Epithelial cell of proximal tubule (primary cell): Measurements from ENCODE around the gene CEP72. TPM values are rescaled to one million over a fixed set of nuclear protein-coding genes. Genes with fewer than 3 reads are reported as not detected.
A peak's percentile ranks its signal among the peaks of the same experiment; 100 is the strongest.

Experiments used
- DNase-seq: peaks from one replicate; pipeline ENCODE4 v3.0.0-alpha.2; 2011; ENCODE audit warnings: low read depth
- H3K4me3 ChIP-seq: 2 replicates; pipeline ENCODE4 v1.5.1; 2011; ENCODE audit warnings: low read depth, mild to moderate bottlenecking, low read length
- total RNA-seq: library from RNA; depleted of rRNA; stranded (reverse); fragments of >200 nt; gene quantifications from 2 replicates; pipeline ENCODE4 v1.2.3, GENCODE V29; 2015
- TF ChIP-seq, protein P1 (sequence below): conservative IDR thresholded peaks from 2 replicates; pipeline ENCODE4 v1.5.1; 2012; ENCODE audit warnings: low read depth, mild to moderate bottlenecking, low read length

CEP72 gene
- total RNA-seq, 1 donor from 2014 or later, result 7.6 TPM

DNA sequence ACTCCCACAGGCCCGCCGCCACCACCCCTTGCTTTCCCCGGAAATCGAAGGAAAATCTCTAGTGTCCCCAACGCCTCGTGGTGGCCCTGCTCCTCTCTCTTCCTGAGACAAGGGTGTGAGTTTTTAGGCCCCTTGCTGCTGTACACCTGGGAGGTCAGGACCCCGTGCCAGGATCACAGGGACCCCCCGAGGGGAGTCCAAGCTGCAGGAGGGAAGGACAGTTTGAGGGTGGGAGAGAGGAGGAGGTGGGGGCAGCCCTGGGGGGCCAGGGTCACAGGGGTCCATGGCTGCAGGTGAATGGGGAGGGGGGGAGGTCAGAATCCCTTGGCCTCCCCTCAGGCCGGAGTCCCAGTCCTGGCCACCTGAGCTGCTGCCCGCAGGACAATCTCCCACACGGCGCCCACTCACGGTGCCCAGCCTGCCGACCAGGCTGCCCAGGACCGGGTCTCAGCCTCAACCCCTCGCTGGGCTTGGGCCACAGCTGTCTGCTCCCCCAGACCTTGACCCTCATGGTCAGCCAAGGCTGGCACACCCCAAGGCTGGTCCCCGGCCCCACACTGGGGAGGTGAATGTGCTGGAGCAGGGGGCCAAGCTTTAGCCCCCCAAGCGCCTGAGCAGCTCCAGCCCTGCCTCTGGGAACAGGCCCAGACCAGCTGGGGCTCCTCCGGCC, 61.2 kb downstream of the CEP72 start:
- TF ChIP-seq, protein P1, sequence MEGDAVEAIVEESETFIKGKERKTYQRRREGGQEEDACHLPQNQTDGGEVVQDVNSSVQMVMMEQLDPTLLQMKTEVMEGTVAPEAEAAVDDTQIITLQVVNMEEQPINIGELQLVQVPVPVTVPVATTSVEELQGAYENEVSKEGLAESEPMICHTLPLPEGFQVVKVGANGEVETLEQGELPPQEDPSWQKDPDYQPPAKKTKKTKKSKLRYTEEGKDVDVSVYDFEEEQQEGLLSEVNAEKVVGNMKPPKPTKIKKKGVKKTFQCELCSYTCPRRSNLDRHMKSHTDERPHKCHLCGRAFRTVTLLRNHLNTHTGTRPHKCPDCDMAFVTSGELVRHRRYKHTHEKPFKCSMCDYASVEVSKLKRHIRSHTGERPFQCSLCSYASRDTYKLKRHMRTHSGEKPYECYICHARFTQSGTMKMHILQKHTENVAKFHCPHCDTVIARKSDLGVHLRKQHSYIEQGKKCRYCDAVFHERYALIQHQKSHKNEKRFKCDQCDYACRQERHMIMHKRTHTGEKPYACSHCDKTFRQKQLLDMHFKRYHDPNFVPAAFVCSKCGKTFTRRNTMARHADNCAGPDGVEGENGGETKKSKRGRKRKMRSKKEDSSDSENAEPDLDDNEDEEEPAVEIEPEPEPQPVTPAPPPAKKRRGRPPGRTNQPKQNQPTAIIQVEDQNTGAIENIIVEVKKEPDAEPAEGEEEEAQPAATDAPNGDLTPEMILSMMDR, result no peak
- DNase-seq, result no peak
- peak overlapping the region; percentile 3 for H3K4me3 ChIP-seq

DNA sequence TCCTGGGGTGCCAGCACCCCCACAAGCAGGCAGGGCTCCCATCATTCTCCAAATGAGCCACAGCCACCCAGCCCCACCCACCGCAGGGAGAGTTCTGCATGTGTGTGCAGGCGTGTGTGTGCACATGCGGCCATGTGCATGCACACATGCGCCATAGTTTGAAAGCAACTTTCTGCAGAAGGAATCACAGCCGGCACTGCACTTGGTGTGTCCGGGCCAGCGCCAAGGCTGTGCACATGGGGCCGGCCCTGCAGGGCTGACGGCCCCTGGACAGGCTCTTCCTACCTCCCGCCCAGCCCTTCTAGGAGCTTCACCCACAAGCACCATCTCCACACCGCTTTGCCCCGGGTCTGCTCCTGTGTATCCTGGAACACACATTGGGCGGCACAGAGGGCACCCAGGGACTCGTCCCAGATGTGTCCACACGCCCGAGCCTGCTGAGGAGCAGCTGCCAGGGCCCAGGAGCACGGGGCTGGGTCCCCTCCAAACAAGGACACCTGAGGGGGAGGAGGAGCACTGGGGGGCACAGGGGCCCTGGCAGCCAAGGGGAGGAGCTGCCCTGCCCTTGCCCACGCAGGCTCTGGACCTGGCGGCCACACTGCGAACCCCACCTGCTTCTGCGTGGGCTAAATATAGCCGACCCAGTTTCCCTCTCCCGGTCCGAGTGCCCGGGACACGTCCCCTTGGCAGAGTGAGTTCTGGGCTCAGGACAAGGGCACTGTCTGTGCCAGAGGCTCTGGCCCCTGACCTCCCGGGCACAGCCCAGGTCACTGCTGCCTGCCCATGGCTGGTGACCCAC, 61.9 kb downstream of the CEP72 start:
- TF ChIP-seq, protein P1, result no peak
- H3K4me3 ChIP-seq, result no peak overlapping the region
- DNase-seq, result no peak

DNA sequence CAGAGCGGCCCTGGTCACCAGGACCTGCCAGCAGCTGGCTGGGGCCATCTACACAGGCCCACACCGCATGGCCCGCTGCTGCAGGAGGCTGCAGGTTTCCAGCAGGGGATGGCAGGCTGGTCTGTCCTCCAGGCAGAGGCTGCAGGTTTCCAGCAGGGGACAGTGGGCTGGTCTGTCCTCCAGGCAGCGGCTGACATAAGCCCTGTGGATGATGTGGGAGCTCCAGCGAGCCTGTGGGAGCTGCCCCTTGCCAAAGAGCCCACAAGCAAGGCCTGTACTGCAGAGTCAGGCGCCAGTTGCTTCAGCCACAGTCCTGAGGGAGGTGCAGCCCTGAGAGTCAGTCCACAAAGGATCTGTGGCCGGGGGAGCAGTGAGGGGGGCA, 62.5 kb downstream of the CEP72 start:
- no peak overlapping the region for H3K4me3 ChIP-seq
- TF ChIP-seq, protein P1, result no peak
- no peak for DNase-seq

DNA sequence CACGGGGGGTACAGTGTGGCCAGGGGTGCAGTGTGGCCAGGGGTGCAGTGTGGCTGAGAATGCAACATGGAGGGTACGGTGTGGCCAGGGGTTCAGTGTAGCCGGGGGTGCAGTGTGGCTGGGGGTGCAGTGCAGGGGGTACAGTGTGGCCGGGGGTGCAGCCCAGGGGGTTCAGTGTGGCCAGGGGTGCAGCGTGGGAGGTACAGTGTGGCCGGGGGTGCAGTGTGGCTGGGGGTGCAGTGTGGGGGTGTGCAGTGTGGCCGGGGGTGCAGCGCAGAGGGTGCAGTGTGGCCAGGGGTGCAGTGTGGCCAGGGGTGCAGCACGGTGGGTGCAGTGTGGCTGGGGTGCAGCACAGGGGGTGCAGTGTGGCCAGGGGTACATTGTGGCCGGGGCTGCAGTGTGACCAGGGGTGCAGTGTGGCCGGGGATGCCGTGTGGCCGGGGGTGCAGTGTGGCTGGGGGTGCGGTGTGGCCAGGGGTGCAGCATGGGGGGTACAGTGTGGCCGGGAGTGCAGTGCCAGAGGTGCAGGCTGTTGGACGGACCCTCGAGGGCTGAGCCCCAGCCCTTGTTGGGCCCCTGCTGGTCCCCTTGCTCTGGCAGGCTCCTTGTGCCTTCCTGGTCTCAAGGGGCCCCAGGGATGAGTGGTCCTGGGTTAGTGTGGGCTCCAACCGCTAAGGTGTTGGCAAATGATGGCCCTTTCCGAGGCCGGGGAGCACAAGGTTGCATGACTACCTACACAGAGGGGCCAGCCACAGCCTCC, 63.2 kb downstream of the CEP72 start:
- DNase-seq, result no peak
- TF ChIP-seq, protein P1, result no peak
- H3K4me3 ChIP-seq, result no peak overlapping the region

DNA sequence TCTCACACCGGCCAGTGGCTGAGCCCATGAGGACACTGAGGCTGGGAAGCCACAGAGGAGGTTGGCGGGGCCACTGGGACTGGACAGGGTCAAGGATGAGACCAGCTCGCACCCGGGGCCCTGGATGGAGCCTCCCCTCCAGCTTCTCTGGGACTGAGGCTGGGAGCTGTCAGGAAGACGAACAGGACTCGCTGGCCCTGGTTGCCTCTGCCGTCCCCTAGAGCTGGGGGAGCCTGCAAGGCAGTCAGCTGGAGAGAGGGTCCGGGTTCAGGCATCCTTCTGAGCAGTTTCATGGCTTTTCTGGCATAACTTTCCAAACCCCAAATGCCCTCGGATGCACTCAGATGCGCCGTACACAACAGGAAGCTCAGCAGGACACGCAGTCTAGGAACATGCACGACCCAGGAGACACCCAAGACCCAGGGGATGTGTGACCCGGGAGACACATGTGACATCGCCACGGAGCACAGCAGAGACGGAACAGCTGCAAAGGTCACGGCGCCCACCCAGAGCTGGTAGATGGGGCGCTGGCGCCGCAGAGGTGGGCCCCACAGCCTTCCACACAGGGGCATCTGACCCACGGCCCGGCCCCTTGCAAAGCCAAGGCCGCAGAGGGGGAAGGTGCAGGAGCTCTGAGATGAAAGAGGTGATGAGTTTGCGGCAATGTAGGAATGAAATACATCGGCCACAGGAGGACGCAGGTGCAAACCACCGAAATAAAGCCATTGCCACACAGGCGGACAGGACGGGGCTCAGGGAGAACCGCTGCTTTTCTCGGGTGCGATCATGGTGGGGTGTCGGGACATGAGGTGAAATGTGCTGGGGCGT, 63.9 kb downstream of the CEP72 start:
- H3K4me3 ChIP-seq, result no peak overlapping the region
- TF ChIP-seq, protein P1, result no peak
- DNase-seq, result no peak

DNA sequence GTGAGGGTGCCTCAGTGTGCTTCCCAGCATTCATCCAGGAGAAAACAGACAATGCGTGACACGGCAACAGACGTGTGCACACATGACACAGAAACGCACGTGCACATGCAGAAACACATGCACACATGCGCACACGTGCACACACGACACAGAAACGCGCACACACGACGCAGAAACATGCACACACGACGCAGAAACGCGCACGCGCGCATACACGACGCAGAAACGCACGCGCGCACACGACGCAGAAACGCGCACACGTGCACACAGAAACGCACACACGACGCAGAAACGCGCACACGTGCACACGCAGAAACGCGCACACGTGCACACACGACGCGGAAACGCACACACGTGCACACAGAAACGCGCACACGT, 64.5 kb downstream of the CEP72 start:
- TF ChIP-seq, protein P1, result no peak
- no peak overlapping the region for H3K4me3 ChIP-seq
- DNase-seq, result no peak
